ENCODE data around the gene ALDH9A1.
"Not testable (repeated sequence)": the region's sequence is repeated elsewhere in the genome, so short reads cannot be mapped to it uniquely, and the experiment has no call there.

ALDH9A1 gene

DNA sequence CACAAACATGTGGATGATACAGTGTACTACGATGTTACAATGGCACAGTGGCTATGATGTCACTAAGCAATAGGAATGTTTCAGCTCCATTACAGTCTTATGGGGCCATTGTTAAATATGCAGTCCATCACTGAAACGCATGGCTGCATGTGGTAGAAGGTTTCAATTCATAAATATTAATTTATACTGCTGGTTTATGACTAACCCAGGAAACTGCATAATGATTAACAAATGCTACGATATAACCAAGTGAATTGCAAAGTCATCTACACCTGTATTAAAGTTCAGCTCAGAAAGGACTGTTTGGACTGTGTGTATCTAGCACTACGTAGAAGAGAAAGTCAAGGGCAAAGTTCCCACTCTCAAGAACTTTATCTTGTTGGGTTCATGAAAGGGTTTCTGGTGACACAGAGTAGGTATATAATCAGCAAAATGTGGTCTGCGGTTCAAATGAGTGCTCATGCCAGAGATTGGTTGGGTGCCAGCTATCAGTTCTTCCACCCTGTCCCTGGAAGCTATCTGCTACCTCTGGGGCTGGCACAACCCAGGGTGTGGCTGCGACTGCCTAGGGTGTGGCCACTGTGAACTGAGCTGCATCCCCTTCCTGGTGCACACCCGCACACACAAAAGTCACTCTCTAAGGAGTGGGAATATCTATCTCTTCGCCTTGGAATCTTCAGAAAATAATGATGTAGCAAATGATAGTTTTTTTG, 52.6 kb downstream of the ALDH9A1 start:
- DNase-seq (ENCODE audit: low spot score): no peak

DNA sequence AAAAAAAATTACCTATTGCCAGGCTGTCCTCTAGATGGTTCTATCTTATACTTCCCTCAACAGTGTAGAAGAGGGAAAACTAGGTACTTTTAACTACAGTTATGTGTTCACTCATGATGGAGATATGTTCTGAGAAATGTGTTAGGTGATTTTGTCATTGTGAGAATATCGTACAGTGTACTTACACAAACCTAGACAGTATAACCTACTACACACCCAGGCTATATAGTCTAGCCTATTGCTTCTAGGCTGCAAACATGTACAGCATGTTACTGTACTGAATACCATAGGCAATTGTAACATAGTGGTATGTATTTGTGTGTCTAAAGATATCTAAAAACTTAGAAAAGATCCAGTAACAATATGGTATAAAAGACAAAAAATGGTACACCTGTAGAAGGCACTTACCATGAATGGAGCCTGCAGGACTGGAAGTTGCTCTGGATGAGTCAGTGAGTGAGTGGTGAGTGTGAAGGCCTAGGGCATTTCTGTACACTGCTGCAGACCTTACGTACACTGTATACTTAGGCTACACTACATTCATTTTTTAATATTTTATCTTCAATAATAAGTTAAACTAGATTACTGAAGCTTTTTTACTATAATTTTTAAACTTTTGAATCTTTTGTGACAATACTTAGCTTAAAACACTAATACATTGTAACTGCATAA, 54.2 kb downstream of the ALDH9A1 start:
- no peak for DNase-seq (ENCODE audit: low spot score)

DNA sequence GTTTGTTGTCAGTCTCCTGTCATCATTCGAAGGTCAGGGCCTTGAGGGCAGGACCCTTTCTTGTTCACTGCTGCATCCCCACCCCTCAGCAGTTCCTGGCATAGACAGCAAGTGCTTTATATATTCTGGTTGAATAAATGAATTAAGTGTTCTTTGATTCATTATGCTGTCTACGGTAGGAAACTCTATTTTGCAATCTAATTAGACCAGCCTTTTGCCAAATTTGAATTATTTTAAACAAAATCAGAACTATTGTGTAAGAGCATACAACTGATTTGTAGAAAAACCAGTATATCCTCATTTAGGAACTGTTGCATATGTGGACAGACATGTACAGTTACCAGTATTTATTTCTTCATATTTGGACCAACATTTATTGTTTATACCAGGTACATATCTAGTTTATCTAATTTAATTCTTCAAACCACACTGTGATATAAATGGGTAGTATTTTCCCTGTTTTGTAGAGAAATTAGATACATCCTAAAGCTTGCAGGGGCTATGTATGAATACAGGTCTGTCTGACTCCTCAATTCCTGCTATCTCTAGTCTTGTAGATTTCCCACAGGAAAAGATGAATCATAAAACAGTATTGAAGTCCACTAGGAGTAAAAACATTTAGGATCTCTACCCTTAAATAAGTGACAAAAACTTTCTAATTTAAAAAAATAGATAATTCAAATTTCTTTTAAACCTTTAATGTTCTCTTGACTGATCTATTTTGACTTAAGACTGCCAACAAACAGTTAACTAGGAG, 57.0 kb downstream of the ALDH9A1 start:
- no peak for DNase-seq (ENCODE audit: low spot score)

- no peak for DNase-seq (ENCODE audit: low spot score)
Measured at GRCh38 chr1:165639821-165640623, 58.3 kb downstream of the ALDH9A1 start.

- DNase-seq (ENCODE audit: low spot score): not testable (repeated sequence)
Measured at GRCh38 chr1:165638211-165638610, 60.2 kb downstream of the ALDH9A1 start.

DNA sequence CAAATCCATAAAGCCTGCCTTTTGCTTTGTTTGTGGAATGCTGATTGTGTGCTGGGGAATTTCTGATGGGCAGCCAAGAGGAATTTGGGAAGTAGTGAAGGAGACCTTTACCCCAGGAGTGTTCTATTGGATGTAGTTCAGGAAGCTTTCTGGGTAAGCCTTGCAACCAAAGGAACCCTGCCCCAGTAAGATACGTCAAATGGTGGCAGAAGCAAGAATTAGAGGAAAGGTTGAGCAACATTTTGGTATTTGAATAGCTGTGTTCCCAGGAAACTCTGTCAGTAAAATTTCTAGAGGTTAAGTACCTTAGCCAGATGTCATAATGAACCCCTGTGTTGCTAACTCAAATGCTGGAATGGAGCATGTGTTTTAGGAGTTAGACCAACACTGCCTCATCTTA, 60.9 kb downstream of the ALDH9A1 start:
- no peak for DNase-seq (ENCODE audit: low spot score)

DNA sequence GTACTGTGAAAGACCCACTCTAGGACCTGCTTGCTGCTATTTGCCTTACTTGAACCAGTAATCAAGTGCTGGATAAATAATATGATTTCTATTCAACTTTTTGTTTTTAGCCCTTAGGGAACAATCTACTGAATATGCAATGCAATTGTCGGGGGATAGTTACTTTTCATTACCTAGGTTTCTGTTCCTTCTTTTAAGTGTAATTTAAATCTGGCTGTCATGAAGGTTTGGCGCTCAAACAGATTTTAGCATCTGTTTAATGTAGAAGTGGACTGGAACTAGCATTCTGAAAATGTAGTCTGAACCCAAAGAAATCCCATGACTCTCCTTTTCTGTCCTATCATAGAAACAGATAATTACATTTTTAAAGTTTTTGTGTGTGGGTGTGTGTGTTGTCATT, 62.5 kb downstream of the ALDH9A1 start:
- DNase-seq (ENCODE audit: low spot score): peak; percentile 28

DNA sequence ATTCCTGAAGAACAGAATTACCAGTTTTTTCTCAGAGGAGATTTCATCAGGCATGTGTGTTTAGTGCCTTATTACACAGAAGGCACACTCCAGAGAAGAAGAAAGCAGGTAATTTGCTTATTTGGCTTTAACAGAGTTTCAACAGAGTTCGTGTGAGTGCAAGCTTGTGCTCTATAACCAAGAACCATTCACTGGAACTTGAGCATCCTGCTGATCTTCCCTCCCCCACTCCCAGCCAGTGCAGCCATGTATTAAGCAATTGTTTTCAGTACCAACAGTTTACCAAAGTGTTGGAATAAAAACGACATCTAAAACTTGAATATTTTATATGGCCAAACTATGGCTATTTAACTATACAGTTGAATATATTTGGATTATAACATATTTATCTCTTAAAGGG, 63.0 kb downstream of the ALDH9A1 start:
- no peak for DNase-seq (ENCODE audit: low spot score)

GRCh38 chr1:165634154-165634921, 64.0 kb downstream of the ALDH9A1 start:
- DNase-seq (ENCODE audit: low spot score): no peak

DNA sequence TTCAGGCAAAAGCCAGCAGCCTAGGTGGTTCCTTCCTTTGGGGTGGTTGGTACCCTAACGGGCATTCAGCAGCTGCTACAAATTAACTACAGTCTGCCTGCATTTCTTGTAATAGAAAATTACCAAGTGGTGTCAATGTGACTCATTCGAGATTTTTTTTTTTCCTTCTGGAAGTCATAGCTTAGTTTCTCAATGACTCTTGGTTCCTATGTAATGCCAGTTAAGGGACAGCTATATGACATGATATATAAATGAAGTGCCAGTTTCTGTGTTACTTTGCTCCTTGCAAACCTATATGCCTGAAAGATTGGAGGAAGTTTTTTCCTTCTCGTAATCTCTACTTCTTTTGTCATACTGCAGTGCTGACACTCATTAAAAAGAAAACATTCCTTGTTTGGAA, 64.7 kb downstream of the ALDH9A1 start:
- DNase-seq (ENCODE audit: low spot score): no peak

GRCh38 chr1:165632491-165632890, 65.9 kb downstream of the ALDH9A1 start:
- no peak for DNase-seq (ENCODE audit: low spot score)

- no peak for DNase-seq (ENCODE audit: low spot score)
Measured at GRCh38 chr1:165632152-165632469, 66.3 kb downstream of the ALDH9A1 start.

DNA sequence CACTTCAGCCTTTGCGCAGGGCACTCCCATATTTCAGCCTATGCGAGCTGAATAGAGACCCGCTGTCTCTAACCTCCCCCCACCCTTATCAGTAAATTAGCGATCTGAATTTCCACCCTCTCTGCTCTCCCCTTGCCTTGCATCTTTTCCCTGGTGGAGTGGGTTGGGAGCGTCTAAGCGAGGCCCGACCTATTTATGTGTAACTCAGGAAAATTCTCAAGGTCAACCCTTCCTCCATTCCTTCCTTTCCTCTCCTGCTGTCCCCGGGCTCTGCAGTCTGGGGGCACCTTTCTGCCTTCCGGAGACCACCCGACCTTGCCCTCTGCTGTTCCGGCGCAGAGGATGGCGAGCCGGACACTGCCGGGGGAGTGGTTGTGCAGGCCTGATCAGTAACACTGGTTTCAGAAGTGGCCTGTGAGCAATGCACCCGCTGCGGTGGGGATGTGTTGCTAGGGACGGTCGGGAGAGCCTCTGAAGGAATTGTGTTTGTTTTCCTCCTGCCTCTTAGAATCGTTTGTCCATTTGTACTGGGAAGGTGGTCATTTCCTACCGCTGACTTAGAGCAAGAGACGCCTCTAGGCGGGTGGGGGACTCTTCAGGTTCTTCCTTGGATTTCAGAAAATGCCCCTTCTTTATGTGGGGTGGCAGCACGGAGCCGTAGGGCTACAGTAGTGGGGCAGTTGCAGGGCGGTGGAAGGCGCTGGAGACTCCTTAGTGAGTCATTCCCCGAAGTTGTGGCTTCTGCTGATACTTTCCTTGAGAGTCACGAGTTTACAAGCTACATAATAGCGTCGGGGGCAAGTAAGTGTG, 66.8 kb downstream of the ALDH9A1 start:
- no peak for DNase-seq (ENCODE audit: low spot score)

- DNase-seq (ENCODE audit: low spot score): peak; percentile 93
Measured at GRCh38 chr1:165630629-165631341, 67.6 kb downstream of the ALDH9A1 start, which contains the start of gene MGST3. MGST3 (plus strand) TSS chr1:165631234; CDS start chr1:165649848, 18,614 bp downstream.

GRCh38 chr1:165629848-165630628, 68.3 kb downstream of the ALDH9A1 start:
- DNase-seq (ENCODE audit: low spot score): peak; percentile 4

- no peak for DNase-seq (ENCODE audit: low spot score)
Measured at GRCh38 chr1:165629151-165629550, 69.2 kb downstream of the ALDH9A1 start.

GRCh38 chr1:165628147-165628822, 70.1 kb downstream of the ALDH9A1 start:
- no peak for DNase-seq (ENCODE audit: low spot score)

DNA sequence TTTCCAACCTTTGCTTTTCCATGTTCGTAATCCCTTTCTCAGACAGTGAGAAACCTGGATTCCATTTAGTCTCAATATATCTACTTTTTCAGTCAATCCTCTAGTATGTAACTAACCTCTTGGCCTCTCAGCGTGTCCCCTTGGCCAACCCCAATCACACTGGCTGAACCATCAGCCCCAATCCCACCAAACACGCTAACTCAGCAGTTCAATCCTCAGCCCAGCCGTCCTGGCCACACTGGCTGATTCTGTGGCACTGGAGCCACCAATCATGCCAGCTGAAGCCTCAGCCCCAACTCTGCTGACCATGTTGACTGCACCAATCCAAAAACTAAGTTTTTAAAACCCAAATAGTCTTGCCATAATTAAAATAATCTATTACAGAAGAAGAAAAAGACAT, 73.9 kb downstream of the ALDH9A1 start:
- no peak for DNase-seq (ENCODE audit: low spot score)

DNA sequence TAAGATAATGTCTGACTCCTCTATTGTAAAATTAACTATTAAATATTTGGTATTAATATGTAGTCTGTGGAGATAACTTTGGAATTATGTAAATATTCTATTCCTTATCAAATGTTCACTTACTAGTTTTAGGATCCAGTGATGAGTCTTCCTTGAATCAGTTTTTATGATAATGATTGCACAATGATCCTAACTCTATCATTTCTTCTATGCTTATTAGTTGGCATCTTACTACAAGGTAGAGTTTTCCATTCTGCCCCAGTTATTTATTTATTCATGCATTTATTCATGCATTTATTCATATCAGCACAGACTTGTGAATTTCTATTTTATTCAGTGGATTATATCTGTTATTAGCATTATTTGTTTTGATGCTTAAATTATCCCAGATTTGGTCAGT, 74.7 kb downstream of the ALDH9A1 start:
- no peak for DNase-seq (ENCODE audit: low spot score)

Data from germinal center (tissue), 1 donor.